GM23338 (cell line): ENCODE data around the gene ADAMTS8. TPM values are rescaled to one million over a fixed set of nuclear protein-coding genes. Genes with fewer than 3 reads are reported as not detected.

Source experiments
- ATAC-seq: fragments of 200-7000 bp; cut with Tn5 transposase; 3 replicates; pipeline ENCODE4 v1.9.1; 2020
- DNase-seq: peaks from one replicate; pipeline ENCODE4 v3.0.0-alpha.2; 2015; ENCODE audit warnings: low spot score
- H2AFZ ChIP-seq: fragments of 200-600 bp; sonication (generic); 2 replicates; pipeline ENCODE4 v1.8.0; 2016; ENCODE audit warnings: antibody characterized with exemption, mild to moderate bottlenecking, moderate library complexity
- H3F3A ChIP-seq: fragments of 200-600 bp; sonication (generic); replicated peaks from 2 replicates; pipeline ENCODE4 v1.8.0; 2017; ENCODE audit warnings: antibody characterized with exemption, mixed run types, low read depth
- H3K27ac ChIP-seq: fragments of 200-600 bp; sonication (generic); 2 replicates; pipeline ENCODE4 v1.6.1; 2016; ENCODE audit warnings: low read depth
- H3K27me3 ChIP-seq: fragments of 200-600 bp; sonication (generic); 2 replicates; pipeline ENCODE4 v1.8.0; 2016; ENCODE audit warnings: mild to moderate bottlenecking, mixed run types, moderate library complexity; ENCODE audit not compliant: insufficient read depth
- H3K36me3 ChIP-seq: fragments of 200-600 bp; sonication (generic); 2 replicates; pipeline ENCODE4 v1.8.0; 2016; ENCODE audit warnings: mild to moderate bottlenecking; ENCODE audit not compliant: insufficient read depth
- H3K4me1 ChIP-seq: fragments of 200-600 bp; sonication (generic); 2 replicates; pipeline ENCODE4 v1.8.0; 2016; ENCODE audit warnings: mild to moderate bottlenecking, moderate library complexity; ENCODE audit not compliant: insufficient read depth
- H3K4me2 ChIP-seq: fragments of 200-600 bp; sonication (generic); 2 replicates; pipeline ENCODE4 v1.7.1; 2017; ENCODE audit warnings: mixed run types
- H3K4me3 ChIP-seq: fragments of 200-600 bp; sonication (generic); 2 replicates; pipeline ENCODE4 v1.6.1; 2016; ENCODE audit warnings: mixed run types
- H3K79me2 ChIP-seq: fragments of 200-600 bp; sonication (generic); replicated peaks from 2 replicates; pipeline ENCODE4 v1.8.0; 2017; ENCODE audit warnings: mild to moderate bottlenecking; ENCODE audit not compliant: insufficient read depth
- H3K9me2 ChIP-seq: fragments of 200-600 bp; sonication (generic); 2 replicates; pipeline ENCODE4 v1.8.0; 2017; ENCODE audit not compliant: insufficient read depth
- H4K20me1 ChIP-seq: fragments of 200-600 bp; sonication (generic); replicated peaks from 2 replicates; pipeline ENCODE4 v1.8.0; 2017; ENCODE audit warnings: mild to moderate bottlenecking; ENCODE audit not compliant: insufficient read depth
- H3K27ac Mint-ChIP-seq: 2 replicates; pipeline ENCODE4 v1.8.0; 2020; ENCODE audit warnings: inconsistent platforms, mild to moderate bottlenecking, moderate library complexity, mixed read lengths
- H3K27me3 Mint-ChIP-seq: 3 replicates; pipeline ENCODE4 v1.8.0; 2022; ENCODE audit warnings: low read depth, mild to moderate bottlenecking, moderate library complexity, mixed read lengths, inconsistent platforms; ENCODE audit not compliant: insufficient read depth, poor library complexity
- H3K36me3 Mint-ChIP-seq: 3 replicates; pipeline ENCODE4 v1.8.0; 2021; ENCODE audit warnings: low read depth, mild to moderate bottlenecking, inconsistent platforms, moderate library complexity, mixed read lengths
- H3K4me1 Mint-ChIP-seq: 3 replicates; pipeline ENCODE4 v1.8.0; 2020; ENCODE audit warnings: mild to moderate bottlenecking, inconsistent platforms, mixed read lengths
- H3K4me3 Mint-ChIP-seq: 3 replicates; pipeline ENCODE4 v1.8.0; 2021; ENCODE audit warnings: moderate library complexity, mild to moderate bottlenecking, inconsistent platforms, mixed read lengths
- H3K9me3 Mint-ChIP-seq: 3 replicates; pipeline ENCODE4 v1.8.0; 2020; ENCODE audit warnings: moderate library complexity, mild to moderate bottlenecking, inconsistent platforms, mixed read lengths
- CREB1 ChIP-seq: fragments of 250-450 bp; sonication (Bioruptor Pico); IDR thresholded peaks from 2 replicates; pipeline ENCODE4 v1.5.0; 2020; ENCODE audit warnings: low read depth, mild to moderate bottlenecking, moderate library complexity
- EZH2 ChIP-seq: fragments of 200-600 bp; sonication (generic); IDR thresholded peaks from one replicate; pipeline ENCODE4 v1.8.0; 2017; ENCODE audit warnings: antibody characterized with exemption, mild to moderate bottlenecking, low read depth; ENCODE audit not compliant: unreplicated experiment
- EZH2phosphoT487 ChIP-seq: fragments of 200-600 bp; sonication (generic); IDR thresholded peaks from one replicate; pipeline ENCODE4 v1.8.1; 2018; ENCODE audit warnings: antibody characterized with exemption; ENCODE audit not compliant: unreplicated experiment
- JUNB ChIP-seq: IDR thresholded peaks from one replicate; pipeline ENCODE4 v1.6.1; 2016; ENCODE audit warnings: antibody characterized with exemption; ENCODE audit not compliant: unreplicated experiment
- NANOG ChIP-seq: IDR thresholded peaks from 2 replicates; pipeline ENCODE4 v1.6.1; 2016; ENCODE audit warnings: antibody characterized with exemption, borderline replicate concordance
- POLR2AphosphoS5 ChIP-seq: IDR thresholded peaks from 2 replicates; pipeline ENCODE4 v1.6.1; 2016; ENCODE audit warnings: antibody characterized with exemption, low read depth
- STAT1 ChIP-seq: IDR thresholded peaks from one replicate; pipeline ENCODE4 v1.6.1; 2016; ENCODE audit warnings: antibody characterized with exemption; ENCODE audit not compliant: unreplicated experiment
- ZNF114 ChIP-seq: fragments of 250-450 bp; sonication (Bioruptor Pico); IDR thresholded peaks from 2 replicates; pipeline ENCODE4 v1.5.0; 2020; ENCODE audit warnings: mild to moderate bottlenecking, moderate library complexity
- ZNF331 ChIP-seq: fragments of 250-450 bp; sonication (Bioruptor Pico); IDR thresholded peaks from 2 replicates; pipeline ENCODE4 v1.5.0; 2020; ENCODE audit warnings: low read depth, mild to moderate bottlenecking, moderate library complexity
- ZNF462 ChIP-seq: fragments of 250-450 bp; sonication (Bioruptor Pico); IDR thresholded peaks from 2 replicates; pipeline ENCODE4 v1.5.0; 2020; ENCODE audit warnings: mild to moderate bottlenecking, moderate library complexity
- polyA plus RNA-seq: library from polyadenylated mRNA; unstranded; fragments of >200 nt; fragmentation: Nextera tagmentation; extraction: Ambion mirVana; gene quantifications from 2 replicates; pipeline ENCODE4 v1.2.1, GENCODE V29; 2016
- total RNA-seq: library from RNA; depleted of rRNA; stranded (reverse); fragments of >200 nt; shearing (Covaris generic); gene quantifications from 2 replicates; pipeline ENCODE4 v1.2.3, GENCODE V29; 2014
- TF ChIP-seq, protein P1 (sequence below), 2 experiments: fragments of 200-600 bp in 1 of 2; sonication (generic) in 1 of 2; conservative IDR thresholded peaks; 2 replicates each; pipeline versions ENCODE4 v1.5.1 to v1.6.1; 2016 to 2017; ENCODE audit warnings: antibody characterized with exemption in 2 of 2, low read depth in 2 of 2, mild to moderate bottlenecking in 2 of 2, moderate library complexity in 1 of 2
- TF ChIP-seq, protein P2 (sequence below): IDR thresholded peaks from 2 replicates; pipeline ENCODE4 v1.6.1; 2016; ENCODE audit warnings: antibody characterized with exemption
- TF ChIP-seq, protein P3 (sequence below): IDR thresholded peaks from one replicate; pipeline ENCODE4 v1.6.1; 2018; ENCODE audit warnings: antibody characterized with exemption; ENCODE audit not compliant: unreplicated experiment

Gene ADAMTS8
- total and polyA plus RNA-seq, 2 experiments from 2014 or later: 7.5 to 16.2 TPM

- no peaks in the 10 kb centered on the region for H3K9me3 Mint-ChIP-seq
- H3K27me3 Mint-ChIP-seq: peaks cover 6% of the 10 kb centered on the region
- no peaks in the 10 kb centered on the region; the same call in 2 of the 3 replicates for H3K36me3 Mint-ChIP-seq
- Histone ChIP-seq H2AFZ (no peak overlapping the region), H3K27ac (0 out of 2 replicates have a peak overlapping the region, but pooled peaks have one; percentile 29), H3K4me1 (peaks cover 8% of the 10 kb centered on the region; the same call in 1 of the 2 replicates), H3K36me3 (no peaks in the 10 kb centered on the region), H4K20me1 (no peaks in the 10 kb centered on the region), H3K4me3 (no peak overlapping the region), H3K9me2 (peaks cover 7% of the 10 kb centered on the region), H3K79me2 (no peaks in the 10 kb centered on the region), H3F3A (peaks cover 5% of the 10 kb centered on the region), H3K4me2 (no peak overlapping the region), H3K27me3 (no peaks in the 10 kb centered on the region)
- peaks cover 42% of the 10 kb centered on the region for H3K4me1 Mint-ChIP-seq
- TF ChIP-seq JUNB: no peak
- no peak for TF ChIP-seq ZNF331 (CRISPR knock-in tag)
- TF ChIP-seq, protein P1, sequence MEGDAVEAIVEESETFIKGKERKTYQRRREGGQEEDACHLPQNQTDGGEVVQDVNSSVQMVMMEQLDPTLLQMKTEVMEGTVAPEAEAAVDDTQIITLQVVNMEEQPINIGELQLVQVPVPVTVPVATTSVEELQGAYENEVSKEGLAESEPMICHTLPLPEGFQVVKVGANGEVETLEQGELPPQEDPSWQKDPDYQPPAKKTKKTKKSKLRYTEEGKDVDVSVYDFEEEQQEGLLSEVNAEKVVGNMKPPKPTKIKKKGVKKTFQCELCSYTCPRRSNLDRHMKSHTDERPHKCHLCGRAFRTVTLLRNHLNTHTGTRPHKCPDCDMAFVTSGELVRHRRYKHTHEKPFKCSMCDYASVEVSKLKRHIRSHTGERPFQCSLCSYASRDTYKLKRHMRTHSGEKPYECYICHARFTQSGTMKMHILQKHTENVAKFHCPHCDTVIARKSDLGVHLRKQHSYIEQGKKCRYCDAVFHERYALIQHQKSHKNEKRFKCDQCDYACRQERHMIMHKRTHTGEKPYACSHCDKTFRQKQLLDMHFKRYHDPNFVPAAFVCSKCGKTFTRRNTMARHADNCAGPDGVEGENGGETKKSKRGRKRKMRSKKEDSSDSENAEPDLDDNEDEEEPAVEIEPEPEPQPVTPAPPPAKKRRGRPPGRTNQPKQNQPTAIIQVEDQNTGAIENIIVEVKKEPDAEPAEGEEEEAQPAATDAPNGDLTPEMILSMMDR (conservative IDR thresholded peaks at IDR 0.05; ENCODE audit: low read depth in 2 of 2): no peak
- TF ChIP-seq, protein P2, sequence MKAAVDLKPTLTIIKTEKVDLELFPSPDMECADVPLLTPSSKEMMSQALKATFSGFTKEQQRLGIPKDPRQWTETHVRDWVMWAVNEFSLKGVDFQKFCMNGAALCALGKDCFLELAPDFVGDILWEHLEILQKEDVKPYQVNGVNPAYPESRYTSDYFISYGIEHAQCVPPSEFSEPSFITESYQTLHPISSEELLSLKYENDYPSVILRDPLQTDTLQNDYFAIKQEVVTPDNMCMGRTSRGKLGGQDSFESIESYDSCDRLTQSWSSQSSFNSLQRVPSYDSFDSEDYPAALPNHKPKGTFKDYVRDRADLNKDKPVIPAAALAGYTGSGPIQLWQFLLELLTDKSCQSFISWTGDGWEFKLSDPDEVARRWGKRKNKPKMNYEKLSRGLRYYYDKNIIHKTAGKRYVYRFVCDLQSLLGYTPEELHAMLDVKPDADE: no peak
- TF ChIP-seq STAT1: no peak
- TF ChIP-seq EZH2phosphoT487: no peak
- TF ChIP-seq, protein P3, sequence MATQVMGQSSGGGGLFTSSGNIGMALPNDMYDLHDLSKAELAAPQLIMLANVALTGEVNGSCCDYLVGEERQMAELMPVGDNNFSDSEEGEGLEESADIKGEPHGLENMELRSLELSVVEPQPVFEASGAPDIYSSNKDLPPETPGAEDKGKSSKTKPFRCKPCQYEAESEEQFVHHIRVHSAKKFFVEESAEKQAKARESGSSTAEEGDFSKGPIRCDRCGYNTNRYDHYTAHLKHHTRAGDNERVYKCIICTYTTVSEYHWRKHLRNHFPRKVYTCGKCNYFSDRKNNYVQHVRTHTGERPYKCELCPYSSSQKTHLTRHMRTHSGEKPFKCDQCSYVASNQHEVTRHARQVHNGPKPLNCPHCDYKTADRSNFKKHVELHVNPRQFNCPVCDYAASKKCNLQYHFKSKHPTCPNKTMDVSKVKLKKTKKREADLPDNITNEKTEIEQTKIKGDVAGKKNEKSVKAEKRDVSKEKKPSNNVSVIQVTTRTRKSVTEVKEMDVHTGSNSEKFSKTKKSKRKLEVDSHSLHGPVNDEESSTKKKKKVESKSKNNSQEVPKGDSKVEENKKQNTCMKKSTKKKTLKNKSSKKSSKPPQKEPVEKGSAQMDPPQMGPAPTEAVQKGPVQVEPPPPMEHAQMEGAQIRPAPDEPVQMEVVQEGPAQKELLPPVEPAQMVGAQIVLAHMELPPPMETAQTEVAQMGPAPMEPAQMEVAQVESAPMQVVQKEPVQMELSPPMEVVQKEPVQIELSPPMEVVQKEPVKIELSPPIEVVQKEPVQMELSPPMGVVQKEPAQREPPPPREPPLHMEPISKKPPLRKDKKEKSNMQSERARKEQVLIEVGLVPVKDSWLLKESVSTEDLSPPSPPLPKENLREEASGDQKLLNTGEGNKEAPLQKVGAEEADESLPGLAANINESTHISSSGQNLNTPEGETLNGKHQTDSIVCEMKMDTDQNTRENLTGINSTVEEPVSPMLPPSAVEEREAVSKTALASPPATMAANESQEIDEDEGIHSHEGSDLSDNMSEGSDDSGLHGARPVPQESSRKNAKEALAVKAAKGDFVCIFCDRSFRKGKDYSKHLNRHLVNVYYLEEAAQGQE: no peak
- TF ChIP-seq EZH2: no peak
- TF ChIP-seq ZNF462 (CRISPR knock-in tag): no peak
- TF ChIP-seq ZNF114 (CRISPR knock-in tag): no peak
- no peak for TF ChIP-seq CREB1 (CRISPR knock-in tag)
- TF ChIP-seq NANOG: no peak
- TF ChIP-seq POLR2AphosphoS5: no peak
- no peak overlapping the region for H3K27ac Mint-ChIP-seq
- ATAC-seq (no peak), DNase-seq (no peak)
- H3K4me3 Mint-ChIP-seq: no peak overlapping the region
Observed at GRCh38 chr11:130389335-130389935, 39.0 kb downstream of the ADAMTS8 start.
